Activated T-cell treated with anti-CD3 and anti-CD28 coated beads for 24 hours (primary cell): ENCODE data around the gene IL1R1.
"Not testable (repeated sequence)": the region's sequence is repeated elsewhere in the genome, so short reads cannot be mapped to it uniquely, and the experiment has no call there.

ENCODE experiments used
- DNase-seq: peaks from one replicate; pipeline ENCODE4 v3.0.0-alpha.2; 2020; ENCODE audit warnings: low read depth

The IL1R1 gene

GRCh38 chr2:102110596-102111334 is 31.8 kb upstream of the IL1R1 start:
- DNase-seq: no peak

- DNase-seq: no peak
Measured at GRCh38 chr2:102111823-102112222, 30.7 kb upstream of the IL1R1 start.

GRCh38 chr2:102112271-102112670 is 30.3 kb upstream of the IL1R1 start:
- no peak for DNase-seq

GRCh38 chr2:102112692-102113665 is 29.6 kb upstream of the IL1R1 start:
- DNase-seq: no peak

- DNase-seq: no peak
Measured at GRCh38 chr2:102114290-102114721, 28.2 kb upstream of the IL1R1 start.

- no peak for DNase-seq
Measured at GRCh38 chr2:102114851-102115497, 27.6 kb upstream of the IL1R1 start.

- no peak for DNase-seq
Measured at GRCh38 chr2:102116630-102117471, 25.7 kb upstream of the IL1R1 start.

GRCh38 chr2:102117472-102117858 is 25.1 kb upstream of the IL1R1 start:
- DNase-seq: no peak

- no peak for DNase-seq
Measured at GRCh38 chr2:102119255-102119654, 23.3 kb upstream of the IL1R1 start.

GRCh38 chr2:102120261-102120660 is 22.3 kb upstream of the IL1R1 start:
- no peak for DNase-seq

- DNase-seq: no peak
Measured at GRCh38 chr2:102120701-102121159, 21.8 kb upstream of the IL1R1 start.

GRCh38 chr2:102122115-102122514 is 20.4 kb upstream of the IL1R1 start:
- no peak for DNase-seq

- no peak for DNase-seq
Measured at GRCh38 chr2:102122909-102123308, 19.6 kb upstream of the IL1R1 start.

- not testable (repeated sequence) for DNase-seq
Measured at GRCh38 chr2:102124421-102124820, 18.1 kb upstream of the IL1R1 start.

GRCh38 chr2:102126169-102126568 is 16.4 kb upstream of the IL1R1 start:
- DNase-seq: no peak

GRCh38 chr2:102126660-102127059 is 15.9 kb upstream of the IL1R1 start:
- no peak for DNase-seq

- no peak for DNase-seq
Measured at GRCh38 chr2:102129082-102129481, 13.5 kb upstream of the IL1R1 start.

GRCh38 chr2:102129951-102130646 is 12.4 kb upstream of the IL1R1 start:
- DNase-seq: no peak

GRCh38 chr2:102130647-102130991 is 11.9 kb upstream of the IL1R1 start:
- DNase-seq: no peak

GRCh38 chr2:102131564-102131963 is 11.0 kb upstream of the IL1R1 start:
- DNase-seq: no peak

GRCh38 chr2:102137138-102137537 is 5.4 kb upstream of the IL1R1 start:
- DNase-seq: peak; percentile 47
